Prostate gland (tissue), 2 donors: ENCODE results near the gene MMP14. TPM values are rescaled to one million over a fixed set of nuclear protein-coding genes. Genes with fewer than 3 reads are reported as not detected.

Source experiments
- DNase-seq: peaks from one replicate; pipeline ENCODE4 v3.0.0-alpha.2; 2019; ENCODE audit warnings: low spot score
- H3K27ac ChIP-seq, 2 donors: fragments of 200-600 bp; sonication (generic); 2 replicates each; pipeline ENCODE4 v1.5.1; 2017 to 2019
- H3K27me3 ChIP-seq: fragments of 200-600 bp; sonication (generic); replicated peaks from 2 replicates; pipeline ENCODE4 v1.5.1; 2019; ENCODE audit not compliant: insufficient read depth
- H3K36me3 ChIP-seq, 2 donors: fragments of 200-600 bp; sonication (generic); 1 replicate in 1 of 2; 2 replicates in 1 of 2; pipeline versions ENCODE4 v1.5.1 to v1.8.1; 2017 to 2019
- H3K4me1 ChIP-seq: fragments of 200-600 bp; sonication (generic); replicated peaks from 2 replicates; pipeline ENCODE4 v1.5.1; 2019
- H3K4me3 ChIP-seq, 2 donors: fragments of 200-600 bp; sonication (generic); 2 replicates each; pipeline ENCODE4 v1.5.1; 2017 to 2019
- H3K9me3 ChIP-seq: fragments of 200-600 bp; sonication (generic); 2 replicates; pipeline ENCODE4 v1.5.1; 2017
- CTCF ChIP-seq, 4 experiments: fragments of 200-600 bp in 2 of 4; fragments of 450-650 bp in 2 of 4; sonication (generic) in 2 of 4; IDR thresholded peaks; 1 replicate in 3 of 4; 2 replicates in 1 of 4; pipeline ENCODE4 v1.5.1; 2016 to 2019; ENCODE audit warnings: antibody characterized with exemption in 4 of 4, mild to moderate bottlenecking in 2 of 4, moderate library complexity in 2 of 4
- POLR2A ChIP-seq: fragments of 450-650 bp; IDR thresholded peaks from one replicate; pipeline ENCODE4 v1.6.1; 2016; ENCODE audit warnings: antibody characterized with exemption, mild to moderate bottlenecking
- POLR2AphosphoS5 ChIP-seq: sonication (generic); formaldehyde crosslinking; IDR thresholded peaks from one replicate; pipeline ENCODE4 v1.6.1; 2017; ENCODE audit warnings: antibody characterized with exemption
- WGBS: methylation state at CpG from one replicate; pipeline ENCODE4 v1.1.5; 2018; 5-methylcytosine and 5-hydroxymethylcytosine counted together
- intact Hi-C: fragments of 100-400 bp; cut with DNase I; formaldehyde crosslinking; loops from one replicate; pipeline ENCODE4 v1.14.2; 2022
- total RNA-seq, 2 donors: library from RNA; depleted of rRNA; stranded (reverse); fragments of >200 nt; gene quantifications; one replicate each; pipeline ENCODE4 v1.1.0, GENCODE V29; 2016

Gene MMP14
- total RNA-seq, 2 donors from 2014 or later, result 64.9 to 90.4 TPM

GRCh38 chr14:22813145-22813544, 23.2 kb upstream of the MMP14 start:
- Histone ChIP-seq H3K27ac (no peak overlapping the region), H3K4me3 (no peak overlapping the region), H3K4me1 (no peaks in the 10 kb centered on the region), H3K9me3 (no peaks in the 10 kb centered on the region), H3K27me3 (no peaks in the 10 kb centered on the region), H3K36me3 (no peaks in the 10 kb centered on the region)
- TF ChIP-seq POLR2A, result no peak
- TF ChIP-seq POLR2AphosphoS5, result no peak
- no peak for TF ChIP-seq CTCF (IDR thresholded peaks at IDR 0.05)
- 81% methylated on average over 9 of the region's 9 CpGs for WGBS
- intact Hi-C loops, result no loop called here
- no peak for DNase-seq

DNA sequence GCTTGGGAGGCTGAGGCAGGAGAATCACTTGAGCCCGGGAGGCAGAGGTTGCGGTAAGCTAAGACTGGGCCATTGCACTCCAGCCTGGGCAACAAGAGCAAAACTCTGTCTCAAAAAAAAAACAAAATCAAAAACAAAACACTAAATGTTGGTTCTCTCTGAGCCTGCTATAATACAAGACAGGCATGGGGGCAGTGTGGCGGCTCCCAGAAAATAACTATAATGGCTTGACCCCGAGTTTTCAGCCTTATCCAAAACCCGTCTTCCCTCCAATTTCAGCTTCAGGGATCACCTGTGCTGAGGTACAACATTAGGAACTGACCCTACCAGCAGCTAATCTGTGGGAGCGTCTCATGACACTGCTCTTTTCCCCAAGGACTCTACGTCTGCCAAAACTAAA, 22.0 kb upstream of the MMP14 start:
- WGBS, result 86% methylated on average over 7 of the region's 7 CpGs
- intact Hi-C loops, result no loop called here
- no peak overlapping the region for H3K4me3 ChIP-seq
- no peak overlapping the region for H3K27ac ChIP-seq
- no peaks in the 10 kb centered on the region for H3K4me1 ChIP-seq
- no peaks in the 10 kb centered on the region for H3K9me3 ChIP-seq
- no peaks in the 10 kb centered on the region for H3K27me3 ChIP-seq
- DNase-seq, result no peak
- TF ChIP-seq CTCF (IDR thresholded peaks at IDR 0.05), result no peak
- TF ChIP-seq POLR2A, result no peak
- no peak for TF ChIP-seq POLR2AphosphoS5
- no peaks in the 10 kb centered on the region for H3K36me3 ChIP-seq

DNA sequence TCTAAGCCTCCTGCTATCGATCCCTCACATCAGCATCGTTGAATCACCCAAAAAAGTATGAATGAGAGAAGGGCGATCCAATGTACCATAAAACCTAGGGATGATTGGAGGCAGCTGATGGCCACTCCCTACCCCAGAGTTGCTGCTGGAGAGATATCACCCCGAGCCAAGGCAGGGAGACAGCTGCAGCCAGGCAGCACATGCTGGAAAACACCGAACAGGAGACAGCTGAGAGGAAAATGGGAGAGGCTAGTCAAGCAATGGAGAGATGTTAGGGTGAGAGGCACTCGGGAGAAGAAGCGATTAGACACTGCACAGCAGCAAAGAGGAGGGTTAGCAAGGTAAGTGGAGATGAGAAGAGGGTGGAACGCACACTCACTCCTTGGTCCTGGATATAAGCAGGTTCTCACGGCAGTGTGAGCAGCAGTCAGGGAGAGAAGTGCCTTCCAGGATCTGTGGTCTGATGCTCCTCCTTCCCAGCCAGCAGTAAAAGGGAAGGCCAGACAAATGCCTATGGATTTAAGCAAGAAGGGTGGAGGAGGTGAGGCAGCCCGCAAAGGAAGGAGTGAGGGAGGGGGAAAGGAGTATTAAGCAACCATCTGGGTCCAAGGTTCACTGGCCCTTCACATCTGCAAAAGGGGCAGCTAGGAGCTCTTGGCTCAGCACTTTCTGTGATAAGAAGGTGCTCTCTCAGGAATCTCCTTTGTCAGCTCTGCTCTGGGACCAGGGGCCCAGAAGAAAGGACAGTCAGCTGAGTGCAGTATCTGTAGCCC, 21.3 kb upstream of the MMP14 start, which contains the start of gene SLC7A7:
SLC7A7 (minus strand) TSS at position 495 of the 773 bp plus-strand sequence. CDS start 2,037 bp downstream, outside the sequence.
- Histone ChIP-seq H3K36me3 (no peaks in the 10 kb centered on the region), H3K4me1 (no peaks in the 10 kb centered on the region), H3K27ac (no peak within 1 kb of the TSS), H3K9me3 (no peaks in the 10 kb centered on the region), H3K27me3 (no peaks in the 10 kb centered on the region), H3K4me3 (no peak within 1 kb of the TSS)
- 43% methylated on average over 10 of the region's 10 CpGs for WGBS
- intact Hi-C loops, result no loop called here
- DNase-seq, result no peak
- TF ChIP-seq POLR2AphosphoS5, result no peak
- TF ChIP-seq CTCF (IDR thresholded peaks at IDR 0.05), result no peak
- no peak for TF ChIP-seq POLR2A

GRCh38 chr14:22819151-22819988, 17.0 kb upstream of the MMP14 start:
- H3K36me3 ChIP-seq, result no peaks in the 10 kb centered on the region
- H3K9me3 ChIP-seq, result no peaks in the 10 kb centered on the region
- DNase-seq, result no peak
- 33% methylated on average over 10 of the region's 10 CpGs for WGBS
- H3K27ac ChIP-seq, result peak overlapping the region; percentile 23 to 38
- intact Hi-C loops, result no loop called here
- H3K4me1 ChIP-seq, result no peaks in the 10 kb centered on the region
- no peak for TF ChIP-seq POLR2A
- no peak for TF ChIP-seq CTCF (IDR thresholded peaks at IDR 0.05)
- no peak for TF ChIP-seq POLR2AphosphoS5
- H3K27me3 ChIP-seq, result no peaks in the 10 kb centered on the region
- no peak overlapping the region for H3K4me3 ChIP-seq
